ENCODE data around the gene COPA.

The COPA gene

GRCh38 chr1:160362168-160362957 lies 19.3 kb upstream of the COPA start:
- no peak for DNase-seq

- no peak for DNase-seq
Observed at GRCh38 chr1:160361814-160362167, 18.7 kb upstream of the COPA start.

GRCh38 chr1:160361199-160361598 lies 18.1 kb upstream of the COPA start:
- DNase-seq: no peak

- no peak for DNase-seq
Observed at GRCh38 chr1:160360227-160360695, 17.2 kb upstream of the COPA start.

GRCh38 chr1:160359559-160360226 lies 16.6 kb upstream of the COPA start:
- no peak for DNase-seq

- no peak for DNase-seq
Observed at GRCh38 chr1:160358073-160358472, 15.0 kb upstream of the COPA start.

- no peak for DNase-seq
Observed at GRCh38 chr1:160357286-160358002, 14.4 kb upstream of the COPA start.

- DNase-seq: no peak
Observed at GRCh38 chr1:160354388-160354985, 11.4 kb upstream of the COPA start.

- DNase-seq: no peak
Observed at GRCh38 chr1:160353223-160353622, 10.2 kb upstream of the COPA start.

- no peak for DNase-seq
Observed at GRCh38 chr1:160352555-160352954, 9.5 kb upstream of the COPA start.

- DNase-seq: no peak
Observed at GRCh38 chr1:160351629-160352028, 8.6 kb upstream of the COPA start.

GRCh38 chr1:160346958-160347357 lies 3.9 kb upstream of the COPA start:
- no peak for DNase-seq

GRCh38 chr1:160346463-160346862 lies 3.4 kb upstream of the COPA start:
- no peak for DNase-seq

- no peak for DNase-seq
Observed at GRCh38 chr1:160344936-160345335, 1.9 kb upstream of the COPA start.

GRCh38 chr1:160344241-160344640 lies 1.2 kb upstream of the COPA start:
- no peak for DNase-seq

- DNase-seq: no peak
Observed at GRCh38 chr1:160342526-160342925, 524 bp downstream of the COPA start.

- DNase-seq: no peak
Observed at GRCh38 chr1:160340866-160341265, 2.2 kb downstream of the COPA start.

GRCh38 chr1:160340146-160340545 lies 2.9 kb downstream of the COPA start:
- DNase-seq: no peak

GRCh38 chr1:160338580-160338979 lies 4.5 kb downstream of the COPA start:
- DNase-seq: no peak

- no peak for DNase-seq
Observed at GRCh38 chr1:160332516-160332915, 10.5 kb downstream of the COPA start.

GRCh38 chr1:160330119-160330518 lies 12.9 kb downstream of the COPA start:
- no peak for DNase-seq

GRCh38 chr1:160328184-160328583 lies 14.9 kb downstream of the COPA start:
- no peak for DNase-seq

- DNase-seq: no peak
Observed at GRCh38 chr1:160326418-160326817, 16.6 kb downstream of the COPA start.
